Upper lobe of right lung (tissue), 1 donor: ENCODE measurements around the gene MAPKAP1. TPM values are rescaled to one million over a fixed set of nuclear protein-coding genes. Genes with fewer than 3 reads are reported as not detected.
A peak's percentile ranks its signal among the peaks of the same experiment; 100 is the strongest.

ENCODE experiments used
- ATAC-seq: fragments of 200-7000 bp; cut with Tn5 transposase; one replicate; pipeline ENCODE4 v1.9.1; 2020; ENCODE audit warnings: mild to moderate bottlenecking, moderate library complexity
- DNase-seq: peaks from one replicate; pipeline ENCODE4 v3.0.0-alpha.2; 2020
- H3K27ac ChIP-seq: fragments of 200-600 bp; one replicate; pipeline ENCODE4 v1.8.0; 2022
- H3K27me3 ChIP-seq: fragments of 200-600 bp; one replicate; pipeline ENCODE4 v1.8.0; 2022; ENCODE audit warnings: mild to moderate bottlenecking
- H3K36me3 ChIP-seq: fragments of 200-600 bp; one replicate; pipeline ENCODE4 v1.8.0; 2022
- H3K4me1 ChIP-seq: fragments of 200-600 bp; one replicate; pipeline ENCODE4 v1.8.0; 2022
- H3K4me3 ChIP-seq: fragments of 200-600 bp; one replicate; pipeline ENCODE4 v1.8.0; 2022; ENCODE audit warnings: mild to moderate bottlenecking
- H3K9me3 ChIP-seq: fragments of 200-600 bp; one replicate; pipeline ENCODE4 v1.8.0; 2022
- intact Hi-C: fragments of 100-400 bp; cut with DNase I; formaldehyde crosslinking; loops from one replicate; pipeline ENCODE4 v1.11.0; 2022
- total RNA-seq: library from RNA; stranded (reverse); fragmentation: NEBNext Ultra II Directional; extraction: Animal tissue kit (Norgen Biotek cat#: 25700); gene quantifications from one replicate; pipeline ENCODE4 v1.2.1, GENCODE V29; 2021
- TF ChIP-seq, protein P1 (sequence below): fragments of 200-600 bp; IDR thresholded peaks from one replicate; pipeline ENCODE4 v1.8.0; 2022; ENCODE audit warnings: antibody characterized with exemption
- donor health status: DM: no; HTN: yes; CAD: no; lungs with severe emphysema.

MAPKAP1 gene
- total RNA-seq, 1 donor from 2014 or later = 76.8 TPM

- intact Hi-C loops = no loop called here
- TF ChIP-seq, protein P1, sequence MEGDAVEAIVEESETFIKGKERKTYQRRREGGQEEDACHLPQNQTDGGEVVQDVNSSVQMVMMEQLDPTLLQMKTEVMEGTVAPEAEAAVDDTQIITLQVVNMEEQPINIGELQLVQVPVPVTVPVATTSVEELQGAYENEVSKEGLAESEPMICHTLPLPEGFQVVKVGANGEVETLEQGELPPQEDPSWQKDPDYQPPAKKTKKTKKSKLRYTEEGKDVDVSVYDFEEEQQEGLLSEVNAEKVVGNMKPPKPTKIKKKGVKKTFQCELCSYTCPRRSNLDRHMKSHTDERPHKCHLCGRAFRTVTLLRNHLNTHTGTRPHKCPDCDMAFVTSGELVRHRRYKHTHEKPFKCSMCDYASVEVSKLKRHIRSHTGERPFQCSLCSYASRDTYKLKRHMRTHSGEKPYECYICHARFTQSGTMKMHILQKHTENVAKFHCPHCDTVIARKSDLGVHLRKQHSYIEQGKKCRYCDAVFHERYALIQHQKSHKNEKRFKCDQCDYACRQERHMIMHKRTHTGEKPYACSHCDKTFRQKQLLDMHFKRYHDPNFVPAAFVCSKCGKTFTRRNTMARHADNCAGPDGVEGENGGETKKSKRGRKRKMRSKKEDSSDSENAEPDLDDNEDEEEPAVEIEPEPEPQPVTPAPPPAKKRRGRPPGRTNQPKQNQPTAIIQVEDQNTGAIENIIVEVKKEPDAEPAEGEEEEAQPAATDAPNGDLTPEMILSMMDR = no peak
- DNase-seq = no peak
These were observed 269.2 kb downstream of the MAPKAP1 start for GRCh38 chr9:125437771-125438221.

GRCh38 chr9:125436613-125437443 lies 270.2 kb downstream of the MAPKAP1 start:
- Histone ChIP-seq H3K27me3 (no peaks in the 10 kb centered on the region), H3K4me1 (no peaks in the 10 kb centered on the region), H3K36me3 (peaks cover 31% of the 10 kb centered on the region), H3K27ac (no peak overlapping the region), H3K9me3 (no peaks in the 10 kb centered on the region), H3K4me3 (no peak overlapping the region)
- TF ChIP-seq, protein P1 = no peak
- DNase-seq (peak; percentile 55), ATAC-seq (peak; percentile 24)
- intact Hi-C loops = no loop called here

More at GRCh38 chr9:125437771-125438221, 269.2 kb downstream of the MAPKAP1 start:
- Histone ChIP-seq H3K36me3 (peaks cover 31% of the 10 kb centered on the region), H3K4me1 (no peaks in the 10 kb centered on the region), H3K27me3 (no peaks in the 10 kb centered on the region), H3K9me3 (no peaks in the 10 kb centered on the region), H3K4me3 (no peak overlapping the region), H3K27ac (no peak overlapping the region)
- no peak for ATAC-seq

DNA sequence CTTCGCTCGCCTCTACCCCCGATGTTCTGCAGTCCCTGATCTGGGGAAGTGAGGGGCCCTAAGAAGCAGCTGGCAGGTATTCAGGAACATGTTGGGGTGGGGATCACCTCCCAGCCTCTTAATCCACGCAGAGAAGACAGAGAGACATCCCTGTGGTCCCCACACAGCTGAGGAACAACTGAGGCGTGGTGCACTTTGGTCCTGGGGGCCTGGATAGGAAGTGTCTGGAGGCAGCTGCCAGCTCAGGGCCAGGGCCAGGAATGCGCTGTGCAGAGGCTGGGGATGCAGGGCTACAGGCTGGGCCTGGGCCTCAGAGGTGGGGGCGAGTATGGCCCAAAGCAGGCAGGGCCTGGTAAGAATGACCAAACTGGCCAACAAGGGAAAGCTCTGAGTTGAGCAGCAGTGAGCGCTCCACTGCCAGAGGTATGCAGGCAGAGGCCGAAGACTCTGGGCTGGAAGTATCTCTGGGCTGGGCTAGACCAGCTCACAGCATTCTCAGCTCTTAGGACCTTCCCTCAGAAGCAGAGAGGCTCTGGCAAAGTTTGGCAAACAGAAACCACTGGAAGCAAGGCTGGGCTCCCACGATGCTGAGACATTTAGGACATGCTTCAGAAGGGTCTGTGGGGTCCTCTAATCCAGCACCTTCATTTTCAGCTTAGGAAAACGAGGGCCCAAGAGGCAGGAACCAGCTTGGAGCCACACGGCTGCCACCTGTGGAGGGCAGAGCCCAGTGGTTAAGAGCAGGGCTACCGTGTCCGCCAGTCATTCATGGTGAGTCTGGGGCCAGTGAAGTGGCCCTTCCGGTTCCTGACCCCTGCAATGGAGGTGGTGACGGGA lies 271.0 kb downstream of the MAPKAP1 start:
- H3K4me3 ChIP-seq = no peak overlapping the region
- H3K4me1 ChIP-seq = no peaks in the 10 kb centered on the region
- no peaks in the 10 kb centered on the region for H3K9me3 ChIP-seq
- TF ChIP-seq, protein P1 = no peak
- intact Hi-C loops = no loop called here
- ATAC-seq (peak; percentile 4), DNase-seq (peak; percentile 60)
- no peak overlapping the region for H3K27ac ChIP-seq
- H3K27me3 ChIP-seq = no peaks in the 10 kb centered on the region
- H3K36me3 ChIP-seq = peaks cover 27% of the 10 kb centered on the region

DNA sequence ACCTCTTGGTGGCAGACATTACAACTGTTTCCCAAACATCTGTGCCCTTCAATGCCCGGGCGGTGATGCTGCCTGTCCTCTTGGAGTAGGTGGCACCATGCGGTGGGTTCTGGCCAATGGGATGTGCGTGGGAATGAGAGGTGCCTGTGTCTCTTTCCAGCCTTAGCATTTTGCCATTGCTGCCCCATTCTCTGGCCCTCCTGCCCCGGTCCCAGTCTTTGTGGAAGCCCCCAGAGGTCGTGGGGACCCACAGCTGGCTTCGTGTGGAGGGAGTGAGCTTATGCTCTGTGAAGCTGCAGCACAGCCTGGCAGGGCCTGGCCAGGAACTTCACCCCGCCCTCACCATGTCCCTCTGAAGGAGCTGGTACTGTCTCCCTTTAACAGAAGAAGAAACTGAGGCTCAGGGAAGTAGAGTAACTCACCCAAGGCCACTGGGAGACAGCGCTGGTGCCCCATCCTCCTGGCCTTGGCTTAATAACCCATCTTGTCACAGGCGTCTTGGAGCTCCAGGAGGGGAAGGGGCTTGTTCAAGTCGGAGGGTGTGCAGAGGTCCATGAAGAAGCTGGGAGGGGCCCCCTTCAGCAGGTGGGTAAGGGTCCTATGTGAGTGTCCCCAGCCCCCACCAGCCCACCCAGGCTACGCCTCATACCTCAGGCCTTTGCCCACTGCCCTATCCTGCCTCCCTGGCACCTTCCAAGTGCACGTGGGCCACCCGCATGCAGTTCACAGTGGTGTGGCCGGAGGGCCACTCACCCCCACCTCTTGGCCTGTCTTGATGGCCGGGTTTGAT lies 271.8 kb downstream of the MAPKAP1 start:
- H3K9me3 ChIP-seq = no peaks in the 10 kb centered on the region
- peak; percentile 2 for ATAC-seq
- no peak overlapping the region for H3K4me3 ChIP-seq
- H3K27me3 ChIP-seq = no peaks in the 10 kb centered on the region
- TF ChIP-seq, protein P1 = no peak
- DNase-seq = peak; percentile 48
- no peak overlapping the region for H3K27ac ChIP-seq
- no peaks in the 10 kb centered on the region for H3K4me1 ChIP-seq
- peaks cover 19% of the 10 kb centered on the region for H3K36me3 ChIP-seq
- intact Hi-C loops = no loop called here

DNA sequence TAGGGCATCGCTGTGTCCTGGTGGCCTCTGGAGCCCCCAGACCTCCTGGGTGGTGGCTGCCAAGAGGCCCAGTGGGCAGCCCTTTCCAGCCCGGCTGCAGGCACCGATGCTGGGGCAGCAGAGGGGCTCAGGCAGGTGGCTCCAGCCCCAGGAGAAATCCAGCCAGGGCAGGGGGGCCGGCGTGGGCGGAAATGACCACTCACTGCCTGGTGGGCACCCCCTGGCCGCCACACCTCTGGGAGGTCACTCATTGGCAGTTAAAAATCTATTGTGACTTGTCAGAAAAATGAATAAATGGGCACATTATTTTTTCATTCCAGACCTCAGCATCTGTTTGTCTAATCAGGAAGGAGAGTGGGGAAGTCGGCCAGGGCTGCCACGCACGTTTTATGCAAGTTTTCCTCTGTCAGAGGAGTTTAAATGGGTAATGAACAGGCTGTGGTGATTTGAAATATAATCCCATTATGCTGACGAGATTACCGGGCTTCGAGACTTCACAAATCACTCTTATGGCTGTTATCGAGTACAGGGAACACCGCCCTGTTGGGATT lies 273.5 kb downstream of the MAPKAP1 start:
- Histone ChIP-seq H3K4me3 (no peak overlapping the region), H3K27ac (no peak overlapping the region), H3K9me3 (no peaks in the 10 kb centered on the region), H3K4me1 (no peaks in the 10 kb centered on the region), H3K27me3 (no peaks in the 10 kb centered on the region), H3K36me3 (peaks cover 2% of the 10 kb centered on the region)
- no peak for ATAC-seq
- intact Hi-C loops = no loop called here
- peak; percentile 64 for DNase-seq
- TF ChIP-seq, protein P1 = no peak
